B cell (primary cell): ENCODE results near the gene EFR3B. TPM values are rescaled to one million over a fixed set of nuclear protein-coding genes. Genes with fewer than 3 reads are reported as not detected.

Source experiments
- ATAC-seq: fragments of 200-7000 bp; cut with Tn5 transposase; one replicate; pipeline ENCODE4 v1.10.0; 2021; ENCODE audit warnings: low read depth, mild to moderate bottlenecking, moderate number of reproducible peaks, moderate library complexity
- CTCF ChIA-PET: fragments of 350-600 bp; sonication (Branson Sonifier 250); formaldehyde crosslinking; loops from one replicate; lab custom pipeline; 2021; ENCODE audit warnings: antibody characterized with exemption, inconsistent platforms; lab: Charles Lee
- POLR2A ChIA-PET: fragments of 350-600 bp; sonication (Branson Sonifier 250); formaldehyde crosslinking; loops from one replicate; lab custom pipeline; 2021; ENCODE audit warnings: antibody characterized with exemption; lab: Charles Lee
- DNase-seq: peaks from one replicate; pipeline ENCODE4 v3.0.0; 2013
- H2AFZ ChIP-seq: 2 replicates; pipeline ENCODE4 v1.6.1; 2012; ENCODE audit warnings: mild to moderate bottlenecking, low read depth, low read length; ENCODE audit not compliant: insufficient read depth, poor library complexity, severe bottlenecking
- H3K27ac ChIP-seq, 2 donors: 1 replicate in 1 of 2; 2 replicates in 1 of 2; pipeline ENCODE4 v1.5.1; 2012 to 2013; ENCODE audit warnings: low read length in 2 of 2, mild to moderate bottlenecking in 2 of 2, moderate library complexity in 1 of 2
- H3K27me3 ChIP-seq, 4 experiments: fragments of 200-600 bp in 1 of 4; sonication (generic) in 1 of 4; replicated peaks in 1 of 4; 1 replicate in 2 of 4; 2 replicates in 2 of 4; pipeline versions ENCODE4 v1.6.1 to v1.7.0; 2013 to 2016; ENCODE audit warnings: low read length in 3 of 4, mild to moderate bottlenecking in 2 of 4, mixed read lengths in 1 of 4, moderate library complexity in 1 of 4; ENCODE audit not compliant: insufficient read depth in 4 of 4, control insufficient read depth in 3 of 4; ENCODE audit errors: control extremely low read depth in 1 of 4
- H3K36me3 ChIP-seq, 2 experiments: replicated peaks in 1 of 2; 1 replicate in 1 of 2; 2 replicates in 1 of 2; pipeline versions ENCODE4 v1.6.1 to v1.7.1; 2013; ENCODE audit warnings: low read length in 1 of 2; ENCODE audit not compliant: insufficient read depth in 2 of 2, control insufficient read depth in 1 of 2; ENCODE audit errors: control extremely low read depth in 1 of 2, extremely low read depth in 1 of 2
- H3K4me1 ChIP-seq, 2 donors: fragments of 200-600 bp in 1 of 2; sonication (generic) in 1 of 2; 1 replicate in 1 of 2; 2 replicates in 1 of 2; pipeline versions ENCODE4 v1.5.1 to v1.6.1; 2013 to 2017; ENCODE audit warnings: low read length in 2 of 2; ENCODE audit not compliant: control insufficient read depth in 2 of 2, insufficient read depth in 2 of 2
- H3K4me2 ChIP-seq: replicated peaks from 2 replicates; pipeline ENCODE3; 2012; ENCODE audit warnings: mild to moderate bottlenecking, low read depth, low read length; ENCODE audit not compliant: poor library complexity, severe bottlenecking
- H3K4me3 ChIP-seq, 5 experiments: fragments of 200-600 bp in 1 of 5; sonication (generic) in 1 of 5; 1 replicate in 3 of 5; 2 replicates in 2 of 5; pipeline versions ENCODE4 v1.5.1 to v1.7.0; 2011 to 2016; ENCODE audit warnings: low read length in 4 of 5, mild to moderate bottlenecking in 4 of 5, low read depth in 2 of 5, control low read depth in 1 of 5, moderate library complexity in 1 of 5; ENCODE audit not compliant: insufficient read depth in 1 of 5; ENCODE audit errors: control extremely low read depth in 1 of 5, extremely low read depth in 1 of 5
- H3K79me2 ChIP-seq: fragments of 200-600 bp; sonication (generic); one replicate; pipeline ENCODE4 v1.6.0; 2016; ENCODE audit warnings: low read length; ENCODE audit not compliant: control insufficient read depth, insufficient read depth
- H3K9ac ChIP-seq: fragments of 200-600 bp; sonication (generic); 2 replicates; pipeline ENCODE4 v1.6.1; 2017; ENCODE audit warnings: mild to moderate bottlenecking, low read length, moderate library complexity
- H3K9me3 ChIP-seq, 3 donors: one replicate each; pipeline versions ENCODE4 v1.6.1 to v1.7.1; 2013; ENCODE audit warnings: low read length in 2 of 3; ENCODE audit not compliant: control insufficient read depth in 2 of 3, insufficient read depth in 1 of 3; ENCODE audit errors: control extremely low read depth in 1 of 3
- H4K20me1 ChIP-seq: 2 replicates; pipeline ENCODE4 v1.6.0; 2012; ENCODE audit warnings: mild to moderate bottlenecking, low read length; ENCODE audit not compliant: insufficient read depth, control insufficient read depth, poor library complexity, severe bottlenecking
- H3K27ac Mint-ChIP-seq: one replicate; pipeline ENCODE4 v1.8.0; 2021; ENCODE audit warnings: mixed read lengths
- H3K27me3 Mint-ChIP-seq: one replicate; pipeline ENCODE4 v1.8.0; 2021; ENCODE audit warnings: mixed read lengths
- H3K4me1 Mint-ChIP-seq: one replicate; pipeline ENCODE4 v1.8.0; 2021; ENCODE audit warnings: mixed read lengths
- H3K4me3 Mint-ChIP-seq: one replicate; pipeline ENCODE4 v1.8.0; 2021; ENCODE audit warnings: mixed read lengths
- H3K9me3 Mint-ChIP-seq: one replicate; pipeline ENCODE4 v1.8.0; 2022; ENCODE audit warnings: mixed read lengths; ENCODE audit not compliant: insufficient read depth
- CTCF ChIP-seq: fragments of 200-600 bp; IDR thresholded peaks from one replicate; pipeline ENCODE4 v1.8.0; 2022; ENCODE audit warnings: antibody characterized with exemption, mild to moderate bottlenecking
- EZH2 ChIP-seq: IDR thresholded peaks from 2 replicates; pipeline ENCODE4 v1.6.1; 2012; ENCODE audit warnings: borderline replicate concordance, low read depth, mild to moderate bottlenecking, moderate library complexity, low read length; ENCODE audit not compliant: insufficient read depth, poor library complexity, severe bottlenecking
- WGBS: methylation state at CpG from one replicate; pipeline ENCODE4 v1.1.5; 2013; ENCODE audit warnings: missing lambda C conversion rate; ENCODE audit not compliant: insufficient coverage; 5-methylcytosine and 5-hydroxymethylcytosine counted together
- intact Hi-C: fragments of 100-400 bp; cut with micrococcal nuclease; formaldehyde crosslinking; loops from one replicate; pipeline ENCODE4 v1.10.0; 2022
- polyA plus RNA-seq: library from polyadenylated mRNA; depleted of rRNA; stranded (reverse); fragments of >200 nt; gene quantifications from 2 replicates; pipeline ENCODE4 v1.2.3, GENCODE V29; 2012
- total RNA-seq, 2 donors: library from RNA; stranded (reverse); fragments of 120-200 nt in 1 of 2; gene quantifications; 1 replicate in 1 of 2; 2 replicates in 1 of 2; pipeline versions ENCODE4 v1.2.3 to v1.2.4, GENCODE V29; 2013 to 2022

The EFR3B gene
- total and polyA plus RNA-seq, 2 donors (not counting 1 experiment from before 2014, with no cell fraction given) = 0.15 TPM; not detected in 1

GRCh38 chr2:25105336-25106085, 63.6 kb downstream of the EFR3B start:
- POLR2A ChIA-PET = no interaction called here

More at GRCh38 chr2:25105336-25106085, 63.6 kb downstream of the EFR3B start:
- H4K20me1 ChIP-seq = no peaks in the 10 kb centered on the region
- CTCF ChIA-PET = interaction anchor here (0.6 kb wide), 1 partner anchor 66 kb away, joined by 3 read pairs; no protein-coding TSS in a partner anchor
- no peak overlapping the region for H3K27ac ChIP-seq
- 68% methylated on average over 6 of the region's 6 CpGs for WGBS
- peaks cover 9% of the 10 kb centered on the region for H3K27me3 Mint-ChIP-seq
- DNase-seq = no peak
- H3K27ac Mint-ChIP-seq = no peak overlapping the region
- no peaks in the 10 kb centered on the region for H3K36me3 ChIP-seq
- no peak overlapping the region for H2AFZ ChIP-seq
- no peak overlapping the region for H3K4me2 ChIP-seq
- no peaks in the 10 kb centered on the region for H3K9me3 Mint-ChIP-seq
- peaks cover 0 to 3% of the 10 kb centered on the region in 2 donors for H3K4me1 ChIP-seq
- H3K4me1 Mint-ChIP-seq = peaks cover 8% of the 10 kb centered on the region
- TF ChIP-seq EZH2 (no peak), CTCF (no peak)
- H3K9me3 ChIP-seq = peaks cover 0 to 7% (median 0%) of the 10 kb centered on the region in 3 donors
- no peaks in the 10 kb centered on the region for H3K27me3 ChIP-seq
- no peak for ATAC-seq
- intact Hi-C loops = no loop called here
- no peak overlapping the region for H3K4me3 Mint-ChIP-seq
- no peaks in the 10 kb centered on the region for H3K79me2 ChIP-seq
- H3K9ac ChIP-seq = no peak overlapping the region
- H3K4me3 ChIP-seq = no peak overlapping the region
